H1 (cell line): Measurements from ENCODE around the gene FLNC. TPM values are rescaled to one million over a fixed set of nuclear protein-coding genes. Genes with fewer than 3 reads are reported as not detected.

Experiments
- CTCF ChIA-PET: fragments of 300-600 bp; sonication (Branson Sonifier 250); formaldehyde crosslinking; loops from one replicate; lab custom pipeline; 2021; ENCODE audit not compliant: partially characterized antibody; lab: Charles Lee
- POLR2A ChIA-PET: fragments of 300-600 bp; sonication (Branson Sonifier 250); formaldehyde crosslinking; loops from one replicate; lab custom pipeline; 2021; ENCODE audit warnings: inconsistent platforms; ENCODE audit not compliant: partially characterized antibody; lab: Charles Lee
- DNase-seq, 2 experiments: peaks; one replicate each; pipeline versions ENCODE4 v3.0.0 to v3.0.0-alpha.2; 2010 to 2022; ENCODE audit warnings: low spot score in 2 of 2, low read depth in 1 of 2, mixed read lengths in 1 of 2
- FAIRE-seq: peaks from 2 replicates; lab custom pipeline; 2011; peaks lifted over from hg19 to GRCh38; lab: Jason Lieb, UNC
- H2AFZ ChIP-seq: 2 replicates; pipeline ENCODE4 v1.8.1; 2012; ENCODE audit warnings: low read length, inconsistent platforms
- H2AK5ac ChIP-seq: 2 replicates; pipeline ENCODE4 v1.6.1; 2013; ENCODE audit warnings: low read depth, low read length
- H2BK120ac ChIP-seq: replicated peaks from 2 replicates; pipeline ENCODE3; 2013; ENCODE audit warnings: low read depth, low read length, inconsistent platforms
- H2BK12ac ChIP-seq: 2 replicates; pipeline ENCODE4 v1.6.1; 2013; ENCODE audit warnings: low read depth, low read length
- H2BK15ac ChIP-seq: 2 replicates; pipeline ENCODE4 v1.6.1; 2013; ENCODE audit warnings: low read length
- H2BK20ac ChIP-seq: 2 replicates; pipeline ENCODE4 v1.6.1; 2013; ENCODE audit warnings: low read length
- H2BK5ac ChIP-seq: 2 replicates; pipeline ENCODE4 v1.6.1; 2013; ENCODE audit warnings: low read depth, low read length
- H3K14ac ChIP-seq: 2 replicates; pipeline ENCODE4 v1.6.1; 2013; ENCODE audit warnings: inconsistent platforms; ENCODE audit not compliant: insufficient read length
- H3K18ac ChIP-seq: 2 replicates; pipeline ENCODE4 v1.6.1; 2013; ENCODE audit warnings: low read length; ENCODE audit errors: extremely low read depth
- H3K23ac ChIP-seq: 2 replicates; pipeline ENCODE4 v1.6.1; 2013; ENCODE audit warnings: inconsistent platforms; ENCODE audit not compliant: insufficient read length
- H3K23me2 ChIP-seq: 2 replicates; pipeline ENCODE4 v1.6.1; 2013; ENCODE audit warnings: low read depth, low read length
- H3K27ac ChIP-seq: 2 replicates; pipeline ENCODE4 v1.6.1; 2011; ENCODE audit warnings: low read depth, low read length, inconsistent platforms
- H3K27me3 ChIP-seq, 4 experiments: replicated peaks in 1 of 4; 1 replicate in 1 of 4; 2 replicates in 3 of 4; pipeline versions ENCODE4 v1.6.1 to v1.8.1; 2011 to 2013; ENCODE audit warnings: low read length in 3 of 4, mild to moderate bottlenecking in 3 of 4, inconsistent platforms in 2 of 4, mixed read lengths in 2 of 4, moderate library complexity in 1 of 4; ENCODE audit not compliant: control insufficient read depth in 3 of 4, insufficient read depth in 3 of 4; ENCODE audit errors: extremely low read depth in 1 of 4
- H3K36me3 ChIP-seq, 4 experiments: 2 replicates each; pipeline versions ENCODE4 v1.6.1 to v1.8.1; 2011 to 2013; ENCODE audit warnings: mild to moderate bottlenecking in 4 of 4, low read length in 3 of 4, moderate library complexity in 2 of 4, control low read depth in 1 of 4, inconsistent platforms in 1 of 4; ENCODE audit not compliant: insufficient read depth in 4 of 4, control insufficient read depth in 2 of 4
- H3K4ac ChIP-seq: replicated peaks from 2 replicates; pipeline ENCODE3; 2013; ENCODE audit warnings: low read length, low read depth, mixed read lengths, inconsistent platforms; ENCODE audit not compliant: insufficient read length
- H3K4me1 ChIP-seq, 4 experiments: replicated peaks in 1 of 4; 1 replicate in 1 of 4; 2 replicates in 3 of 4; pipeline versions ENCODE4 v1.6.1 to v1.8.1; 2011 to 2013; ENCODE audit warnings: low read length in 3 of 4, inconsistent platforms in 2 of 4, mixed read lengths in 1 of 4; ENCODE audit not compliant: insufficient read depth in 4 of 4, control insufficient read depth in 3 of 4
- H3K4me2 ChIP-seq, 2 experiments: 2 replicates each; pipeline versions ENCODE4 v1.6.1 to v1.8.1; 2011 to 2013; ENCODE audit warnings: low read depth in 2 of 2, low read length in 2 of 2, control low read depth in 1 of 2, inconsistent platforms in 1 of 2, mild to moderate bottlenecking in 1 of 2; ENCODE audit not compliant: insufficient read depth in 1 of 2
- H3K4me3 ChIP-seq, 4 experiments: fragments of 200-600, 300-600 bp in 1 of 4; sonication (generic), shearing (Covaris generic), sonication (Bioruptor Twin) in 1 of 4; 2 replicates each; pipeline versions ENCODE4 v1.5.1 to v1.8.1; 2011 to 2016; ENCODE audit warnings: low read length in 4 of 4, low read depth in 3 of 4, control low read depth in 2 of 4, inconsistent platforms in 2 of 4, mild to moderate bottlenecking in 2 of 4, mixed read lengths in 1 of 4, moderate library complexity in 1 of 4; ENCODE audit not compliant: insufficient read depth in 2 of 4; ENCODE audit errors: extremely low read depth in 1 of 4
- H3K56ac ChIP-seq: replicated peaks from 2 replicates; pipeline ENCODE3; 2013; ENCODE audit warnings: low read depth, mild to moderate bottlenecking, mixed read lengths, low read length, inconsistent platforms; ENCODE audit not compliant: insufficient read length
- H3K79me1 ChIP-seq: 2 replicates; pipeline ENCODE4 v1.6.1; 2013; ENCODE audit warnings: low read depth, low read length, control low read depth
- H3K79me2 ChIP-seq, 2 experiments: 2 replicates each; pipeline versions ENCODE4 v1.6.1 to v1.8.1; 2012 to 2013; ENCODE audit warnings: low read length in 2 of 2, mild to moderate bottlenecking in 2 of 2, inconsistent platforms in 1 of 2; ENCODE audit not compliant: insufficient read depth in 2 of 2, control insufficient read depth in 1 of 2
- H3K9ac ChIP-seq, 4 experiments: replicated peaks in 1 of 4; 1 replicate in 1 of 4; 2 replicates in 3 of 4; pipeline versions ENCODE4 v1.6.1 to v1.8.1; 2011 to 2013; ENCODE audit warnings: low read depth in 3 of 4, low read length in 3 of 4, control low read depth in 2 of 4, mild to moderate bottlenecking in 2 of 4, moderate library complexity in 2 of 4, inconsistent platforms in 1 of 4; ENCODE audit errors: extremely low read depth in 1 of 4
- H3K9me3 ChIP-seq, 2 experiments: 2 replicates each; pipeline versions ENCODE4 v1.6.1 to v1.8.1; 2012 to 2013; ENCODE audit warnings: mild to moderate bottlenecking in 2 of 2, moderate library complexity in 2 of 2, control low read depth in 1 of 2, inconsistent platforms in 1 of 2, low read depth in 1 of 2, low read length in 1 of 2, mixed read lengths in 1 of 2; ENCODE audit not compliant: insufficient read depth in 2 of 2
- H4K20me1 ChIP-seq, 2 experiments: replicated peaks in 1 of 2; 2 replicates each; pipeline versions ENCODE3 to v1.8.1; 2011 to 2013; ENCODE audit warnings: inconsistent platforms in 2 of 2, low read length in 2 of 2, mild to moderate bottlenecking in 1 of 2; ENCODE audit not compliant: insufficient read depth in 2 of 2, control insufficient read depth in 1 of 2
- H4K5ac ChIP-seq: 2 replicates; pipeline ENCODE4 v1.6.1; 2013; ENCODE audit warnings: low read length, low read depth, mixed read lengths, inconsistent platforms; ENCODE audit not compliant: insufficient read length
- H4K8ac ChIP-seq: 2 replicates; pipeline ENCODE4 v1.8.0; 2013; ENCODE audit warnings: mild to moderate bottlenecking, moderate library complexity, low read length, inconsistent platforms; ENCODE audit not compliant: insufficient read depth; ENCODE audit errors: extremely low read depth
- H4K91ac ChIP-seq: replicated peaks from 2 replicates; pipeline ENCODE3; 2013; ENCODE audit warnings: low read length, mixed read lengths, inconsistent platforms; ENCODE audit not compliant: insufficient read length
- ATF3 ChIP-seq: IDR thresholded peaks from 2 replicates; pipeline ENCODE4 v1.6.1; 2011; ENCODE audit warnings: low read depth, mild to moderate bottlenecking, low read length; ENCODE audit not compliant: insufficient read depth
- BCL11A ChIP-seq, 2 experiments: IDR thresholded peaks; one replicate each; pipeline ENCODE4 v1.6.1; 2011; ENCODE audit warnings: low read depth in 2 of 2, low read length in 2 of 2, mild to moderate bottlenecking in 2 of 2
- JUN ChIP-seq: IDR thresholded peaks from 2 replicates; pipeline ENCODE4 v1.6.1; 2011; ENCODE audit warnings: low read depth, mild to moderate bottlenecking, improper control_type of control experiment, low read length
- KDM5A ChIP-seq: fragments of 200-600 bp; IDR thresholded peaks from 2 replicates; pipeline ENCODE4 v1.7.1; 2012; ENCODE audit warnings: mild to moderate bottlenecking, low read length, inconsistent platforms, mixed read lengths
- SIRT6 ChIP-seq: IDR thresholded peaks from one replicate; pipeline ENCODE4 v1.7.1; 2012; ENCODE audit warnings: low read length, inconsistent platforms
- SUZ12 ChIP-seq: fragments of 200-600 bp; sonication (generic); IDR thresholded peaks from 2 replicates; pipeline ENCODE4 v1.6.1; 2012; ENCODE audit warnings: mild to moderate bottlenecking, inconsistent platforms, low read length, moderate library complexity, mixed read lengths
- TEAD4 ChIP-seq: IDR thresholded peaks from 2 replicates; pipeline ENCODE4 v1.6.1; 2012; ENCODE audit warnings: low read depth, low read length, inconsistent platforms, mixed read lengths
- WGBS, 2 experiments: shearing (Covaris generic) in 1 of 2; methylation state at CpG; one replicate each; pipeline versions ENCODE4 v1.1.6 to v1.1.7; 2013 to 2015; ENCODE audit warnings: low lambda C conversion rate in 2 of 2, mixed read lengths in 2 of 2, inconsistent platforms in 1 of 2, low coverage in 1 of 2, missing lambda C conversion rate in 1 of 2; ENCODE audit not compliant: insufficient replicate concordance in 2 of 2, insufficient coverage in 1 of 2, insufficient read length in 1 of 2; ENCODE audit errors: extremely low coverage in 1 of 2, missing lambda C conversion rate in 1 of 2; 5-methylcytosine and 5-hydroxymethylcytosine counted together
- polyA plus RNA-seq, 7 experiments: library from polyadenylated mRNA; depleted of rRNA in 3 of 7; stranded (reverse) in 5 of 7; unstranded in 2 of 7; fragments of >200 nt in 5 of 7; fragments of 200-250 nt in 2 of 7; gene quantifications; 1 replicate in 5 of 7; 2 replicates in 1 of 7; 4 replicates in 1 of 7; pipeline versions ENCODE4 v1.2.1 to v1.2.3, GENCODE V29; 2011 to 2013; ENCODE audit warnings: missing spikeins in 2 of 7, mixed read lengths in 2 of 7
- total RNA-seq: library from RNA; stranded (reverse); fragmentation: NEBNext Ultra II Directional; extraction: Animal tissue kit (Norgen Biotek cat#: 25700); gene quantifications from 2 replicates; pipeline ENCODE4 v1.2.1, GENCODE V29; 2021

The FLNC gene
- total and polyA plus RNA-seq, 2 of the 8 experiments (the other 6 are each of a cell fraction or from before 2014, with no cell fraction given), result 1.9 to 10.7 TPM

- Histone ChIP-seq H3K4ac (no peak overlapping the region), H3K79me2 (no peaks in the 10 kb centered on the region), H3K4me3 (no peak overlapping the region), H2BK5ac (peak overlapping the region; percentile 73; the same call in 1 of the 2 replicates), H3K9me3 (no peaks in the 10 kb centered on the region), H3K9ac (no peak overlapping the region; a peak in 1 of 7 replicates), H3K56ac (peak overlapping the region; percentile 100), H2BK15ac (peak overlapping the region; percentile 83), H3K18ac (no peak overlapping the region), H3K14ac (no peak overlapping the region), H3K23me2 (peaks cover 20% of the 10 kb centered on the region; the same call in 1 of the 2 replicates), H4K8ac (no peak overlapping the region), H2BK12ac (peak overlapping the region; percentile 41; the same call in 1 of the 2 replicates), H3K27me3 (peaks cover 0 to 7% (median 4%) of the 10 kb centered on the region in 4 experiments; a peak in 4 of 7 replicates), H3K4me2 (no peak overlapping the region; a peak in 1 of 4 replicates), H3K27ac (no peak overlapping the region), H4K20me1 (peaks cover 0 to 12% of the 10 kb centered on the region in 2 experiments), H4K5ac (no peak overlapping the region), H4K91ac (peak overlapping the region; percentile 88), H3K23ac (no peak overlapping the region), H2AFZ (no peak overlapping the region), H3K36me3 (no peaks in the 10 kb centered on the region), H2AK5ac (peak overlapping the region; percentile 84), H2BK20ac (no peak overlapping the region; the same call in 1 of the 2 replicates), H3K79me1 (0 out of 2 replicates have a peak, but pooled peaks cover 7% of the 10 kb centered on the region), H2BK120ac (no peak overlapping the region), H3K4me1 (peaks cover 0 to 19% (median 13%) of the 10 kb centered on the region in 4 experiments; a peak in 5 of 7 replicates)
- DNase-seq (no peak), FAIRE-seq (no peak)
- TF ChIP-seq BCL11A (IDR thresholded peaks at IDR 0.05; ENCODE audit: low read depth in 2 of 2, low read length in 2 of 2) (no peak), TEAD4 (no peak), KDM5A (no peak), ATF3 (no peak), SIRT6 (no peak), JUN (no peak), SUZ12 (no peak)
- 89% methylated on average over 7 of the region's 7 CpGs; no CpG with 5 or more reads in 1 of the 2 experiments for WGBS, 2 experiments
- ChIA-PET POLR2A (interaction anchor here (0.8 to 1.0 kb wide), 3 partner anchors 18 to 69 kb away, joined by 3 read pairs; no protein-coding TSS in a partner anchor), CTCF (interaction anchor here (1.4 to 10.3 kb wide), 7 partner anchors 16 to 102 kb away, joined by 4 to 189 read pairs (median 6); partner anchors contain the start of gene ATP6V1F)
These were observed 57.2 kb downstream of the FLNC start for GRCh38 chr7:128887169-128888038.
